Hypothalamus (tissue), 51 donors: Measurements from ENCODE around the gene CCDC154.

Source experiments
- DNase-seq, 51 donors: peaks; one replicate each; lab custom pipeline; 2025; lab: John Stamatoyannopoulos, UW

CCDC154 gene

DNA sequence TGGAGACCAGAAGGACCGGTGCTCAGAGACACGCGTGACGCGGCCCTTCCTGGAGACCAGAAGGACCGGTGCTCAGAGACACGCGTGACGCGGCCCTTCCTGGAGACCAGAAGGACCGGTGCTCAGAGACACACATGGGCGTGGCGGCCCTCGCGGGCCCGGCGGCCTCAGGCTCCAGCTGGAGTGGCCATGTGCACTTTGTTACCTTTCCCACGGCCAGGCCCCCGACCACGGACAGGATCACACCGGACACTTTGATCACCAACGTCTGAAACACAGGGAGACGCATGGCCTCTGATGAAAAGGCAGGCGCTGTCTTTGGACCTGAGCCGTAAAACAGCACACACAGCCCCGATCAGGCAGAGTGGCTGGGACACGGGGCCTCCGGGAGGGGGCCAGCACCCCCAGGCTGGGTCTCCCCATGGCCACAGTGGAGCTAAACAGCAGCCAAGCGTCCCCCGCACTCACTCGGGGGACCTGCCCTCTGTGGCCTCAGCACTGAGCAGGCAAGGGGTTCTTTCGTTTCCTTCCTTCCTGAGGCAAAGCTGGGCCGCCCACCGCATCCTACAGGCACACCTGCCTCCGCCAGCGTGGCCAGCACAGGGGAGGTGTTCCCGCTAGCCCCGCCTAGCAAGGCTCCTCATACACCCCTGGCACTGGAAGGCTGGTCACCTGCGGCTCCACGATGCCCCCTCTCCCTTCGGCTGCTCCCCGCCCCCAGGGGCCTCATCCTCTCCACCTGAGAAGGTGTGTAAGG, 13.3 kb upstream of the CCDC154 start:
- DNase-seq, result no peak

DNA sequence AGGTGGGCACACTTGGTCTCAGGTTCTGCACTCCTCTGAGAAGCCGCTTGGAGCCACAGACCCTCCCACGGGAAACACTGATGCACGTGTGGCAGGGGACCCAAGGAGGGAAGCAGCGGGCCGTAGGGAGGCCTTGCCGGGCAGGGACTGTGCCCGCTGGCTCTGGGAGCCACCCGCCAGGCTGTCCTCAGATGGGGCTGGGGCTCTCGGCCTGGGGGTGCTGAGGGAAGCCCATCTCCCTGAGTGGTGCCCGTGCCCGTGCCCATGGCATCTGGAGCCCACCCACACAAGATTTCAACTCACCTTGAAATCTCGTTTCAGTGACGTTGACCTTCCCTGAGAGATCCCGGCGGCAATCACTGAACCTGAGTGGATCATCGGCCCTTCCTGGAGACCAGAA, 12.6 kb upstream of the CCDC154 start:
- no peak for DNase-seq

GRCh38 chr16:1455190-1456171, 11.1 kb upstream of the CCDC154 start:
- no peak for DNase-seq

DNA sequence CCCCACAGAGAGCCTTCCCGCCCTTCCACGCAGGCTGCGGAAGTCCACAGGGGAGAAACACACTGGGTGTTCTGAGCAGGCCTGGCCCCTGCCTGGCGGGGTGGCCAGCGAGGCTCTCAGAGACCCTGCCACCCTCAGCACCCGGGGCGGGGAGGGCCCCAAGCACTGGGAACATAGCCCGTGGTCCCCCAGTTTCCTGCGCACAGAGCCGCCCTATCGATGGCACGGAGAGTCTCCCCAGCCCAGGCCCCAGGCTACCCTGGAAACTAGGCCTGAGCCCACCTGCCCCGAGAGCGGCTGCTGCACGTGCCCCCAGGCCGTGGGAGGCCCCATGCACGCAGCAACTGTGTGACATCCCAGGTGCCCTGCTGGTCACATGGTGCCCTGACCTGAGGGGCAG, 10.2 kb upstream of the CCDC154 start:
- no peak for DNase-seq

DNA sequence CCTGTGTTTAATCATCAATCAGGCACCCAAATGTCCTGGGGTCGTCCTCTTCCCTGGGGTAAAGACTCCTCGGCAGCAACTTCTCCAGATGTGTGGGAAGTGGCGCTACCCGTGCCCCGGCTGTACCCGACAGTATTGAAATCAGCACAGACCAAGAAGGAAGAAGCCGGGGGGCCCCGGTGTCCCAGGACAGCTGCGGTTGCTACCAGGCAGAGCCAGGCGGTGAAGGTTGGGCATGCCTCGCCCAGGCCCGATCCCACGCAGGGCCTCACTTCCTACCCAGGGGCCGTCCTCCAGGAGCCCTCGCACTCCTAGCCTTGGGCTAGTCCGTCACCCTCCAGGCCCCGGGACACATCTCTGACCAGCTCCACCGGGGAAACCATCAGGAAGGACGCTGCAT, 9.0 kb upstream of the CCDC154 start:
- DNase-seq, result no peak

DNA sequence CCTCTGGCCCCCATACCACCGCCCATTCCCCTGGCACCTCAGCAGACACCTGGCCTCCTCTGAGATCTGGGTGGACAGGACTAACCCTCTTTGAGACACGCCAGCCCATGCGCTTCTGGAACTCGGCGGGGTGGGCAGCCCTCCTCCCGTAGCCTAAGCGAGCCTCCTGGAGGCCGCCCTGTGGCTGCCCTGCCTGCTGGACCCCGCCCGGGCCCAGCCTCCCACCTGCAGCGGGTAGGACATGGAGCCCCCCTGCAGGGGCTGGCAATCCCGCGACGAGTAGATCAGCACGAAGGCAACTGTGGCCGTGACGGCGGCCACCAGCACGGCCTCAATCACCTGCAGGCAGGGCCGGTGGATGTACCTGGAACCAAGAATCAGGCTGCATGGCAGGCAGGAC, 8.2 kb upstream of the CCDC154 start:
- no peak for DNase-seq

DNA sequence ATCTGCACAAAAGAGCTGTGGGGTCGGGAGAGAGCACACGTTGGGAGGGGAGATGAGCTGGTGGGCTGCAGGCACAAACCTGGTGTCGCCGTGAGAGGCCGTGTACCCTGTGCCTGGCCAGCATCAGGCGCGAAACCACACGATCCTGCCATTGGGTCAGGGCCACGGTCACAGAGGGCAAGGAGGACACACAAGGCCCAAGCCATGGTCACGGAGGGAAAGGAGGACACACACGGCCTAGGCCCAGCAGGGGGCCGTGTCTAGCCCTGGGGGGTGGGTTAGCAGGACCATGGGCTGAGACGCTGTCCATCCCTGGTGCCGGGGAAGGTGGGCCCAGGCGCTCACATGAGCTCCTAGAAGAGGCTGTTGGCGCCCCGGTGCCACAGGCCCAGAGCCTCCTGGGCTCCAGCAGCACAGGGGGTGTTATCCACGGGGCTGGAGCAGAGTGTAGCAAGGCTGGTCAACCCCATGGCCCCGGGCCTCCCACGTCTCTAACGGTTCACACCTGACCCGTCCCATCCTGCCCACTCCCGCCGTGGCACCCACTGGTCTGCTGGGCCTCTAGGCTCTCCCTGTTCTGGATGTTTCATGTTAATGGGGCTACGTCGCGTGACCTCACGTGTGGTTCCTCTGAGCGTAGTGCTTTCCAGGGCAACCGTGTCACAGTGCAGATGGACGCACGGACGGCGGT, 7.5 kb upstream of the CCDC154 start:
- no peak for DNase-seq

DNA sequence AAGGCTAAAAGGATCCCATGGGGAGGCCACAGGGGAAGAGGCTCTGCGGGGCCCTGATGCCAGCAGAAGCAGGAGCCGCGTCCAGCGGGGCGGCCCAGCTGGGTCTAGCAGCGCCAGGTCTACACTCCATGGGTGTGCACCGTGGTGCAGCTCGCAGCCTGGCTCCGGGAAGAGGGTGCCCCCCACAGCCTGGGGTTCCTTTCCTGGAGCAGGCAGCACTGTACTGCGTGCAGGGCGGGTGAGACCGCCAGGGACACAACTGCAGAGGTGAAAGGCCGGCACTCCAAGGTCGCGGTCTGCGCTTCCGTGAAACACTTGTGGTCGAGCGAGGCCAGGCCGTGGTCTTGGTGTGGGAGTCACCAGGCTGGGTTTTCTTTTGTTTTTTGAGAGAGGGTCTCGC, 6.5 kb upstream of the CCDC154 start:
- no peak for DNase-seq

GRCh38 chr16:1450218-1450617, 5.9 kb upstream of the CCDC154 start:
- peak in 1 of 51 donors; percentile 14 for DNase-seq

DNA sequence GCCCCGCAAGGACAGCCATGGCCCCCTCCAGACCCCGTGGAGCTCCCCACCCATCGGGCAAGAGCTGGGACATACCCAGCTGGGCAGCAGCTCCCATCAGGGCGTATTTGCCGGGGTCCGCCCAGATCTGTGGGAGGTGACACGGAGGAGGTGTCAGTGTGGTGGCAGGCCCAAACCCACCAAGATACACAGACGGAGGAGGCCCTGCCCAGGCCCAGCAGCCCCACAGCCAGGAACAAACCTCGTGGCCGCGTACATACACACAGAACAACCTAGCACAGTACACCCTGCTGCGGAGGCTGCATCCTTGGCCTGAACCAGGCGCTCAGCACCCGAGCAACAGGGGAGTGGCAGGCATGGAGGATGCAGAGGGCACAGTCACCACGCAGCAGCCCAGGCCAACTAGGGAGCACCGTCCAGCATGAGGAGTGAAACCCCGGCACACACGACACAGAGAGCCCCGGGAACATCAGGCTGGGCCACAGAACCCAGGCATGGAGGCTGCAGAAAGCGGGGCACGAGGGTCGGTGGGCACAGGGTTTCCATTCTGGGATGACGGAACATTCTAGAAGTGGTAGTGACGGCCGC, 4.9 kb upstream of the CCDC154 start:
- no peak for DNase-seq

- no peak for DNase-seq
These were observed 4.3 kb upstream of the CCDC154 start for GRCh38 chr16:1448536-1449116.

DNA sequence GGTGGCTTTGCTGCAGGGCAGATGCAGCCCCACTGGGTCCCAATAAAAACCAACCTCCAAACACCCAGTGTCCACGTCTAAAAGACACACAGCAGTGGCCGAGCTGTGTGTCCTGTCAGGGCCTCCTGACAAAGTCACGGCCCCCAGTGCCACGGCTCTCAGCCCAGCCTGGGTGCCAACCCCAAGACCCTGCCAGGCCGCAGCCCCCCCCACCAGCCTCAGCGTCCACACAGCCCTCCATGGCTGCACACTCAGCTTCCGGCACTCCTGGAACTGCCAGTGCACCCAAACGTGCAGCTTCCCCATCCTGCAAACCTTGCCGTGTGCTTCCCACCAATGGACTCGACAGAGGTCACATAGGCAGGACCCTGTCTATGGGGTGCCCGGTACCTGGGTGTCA, 3.6 kb upstream of the CCDC154 start:
- no peak for DNase-seq

DNA sequence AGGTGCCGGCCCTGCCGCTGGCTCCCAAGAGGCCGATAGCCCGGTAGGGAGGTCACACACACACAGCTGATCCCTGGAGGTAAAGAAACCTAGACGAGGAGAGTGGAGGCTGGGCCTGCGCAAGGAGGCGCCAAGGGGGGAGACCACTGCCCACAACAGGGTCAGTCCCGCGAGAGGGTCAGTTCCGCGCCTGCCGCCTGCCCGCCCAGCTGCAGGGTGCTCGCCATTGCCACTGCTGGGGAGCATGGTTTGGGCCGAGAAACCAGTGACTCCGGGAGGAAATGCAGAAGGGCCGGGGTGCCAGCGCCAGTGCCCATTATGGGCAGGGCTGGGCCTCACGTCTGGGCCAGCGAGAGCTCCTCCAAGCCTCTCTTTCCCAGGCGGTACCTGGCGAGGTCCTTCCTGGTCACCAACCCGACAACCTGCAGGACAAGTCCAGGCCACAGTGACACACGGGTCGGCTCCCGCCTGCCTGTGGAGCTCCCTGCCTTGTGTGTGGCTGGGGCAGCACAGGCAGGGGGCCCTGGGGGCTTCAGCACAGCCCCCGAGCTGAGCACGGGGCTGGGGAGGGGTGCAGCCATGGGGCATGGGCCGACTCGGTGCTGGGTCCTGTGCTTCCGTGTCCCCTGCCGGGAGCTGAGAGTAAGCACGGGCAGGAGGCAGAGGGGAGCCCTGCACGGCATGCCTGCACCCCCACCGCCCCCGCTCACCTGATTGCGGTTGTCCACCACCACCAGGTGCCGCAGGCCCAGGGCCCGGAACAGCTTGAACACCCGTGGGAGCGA, 2.1 kb upstream of the CCDC154 start:
- DNase-seq, result no peak

DNA sequence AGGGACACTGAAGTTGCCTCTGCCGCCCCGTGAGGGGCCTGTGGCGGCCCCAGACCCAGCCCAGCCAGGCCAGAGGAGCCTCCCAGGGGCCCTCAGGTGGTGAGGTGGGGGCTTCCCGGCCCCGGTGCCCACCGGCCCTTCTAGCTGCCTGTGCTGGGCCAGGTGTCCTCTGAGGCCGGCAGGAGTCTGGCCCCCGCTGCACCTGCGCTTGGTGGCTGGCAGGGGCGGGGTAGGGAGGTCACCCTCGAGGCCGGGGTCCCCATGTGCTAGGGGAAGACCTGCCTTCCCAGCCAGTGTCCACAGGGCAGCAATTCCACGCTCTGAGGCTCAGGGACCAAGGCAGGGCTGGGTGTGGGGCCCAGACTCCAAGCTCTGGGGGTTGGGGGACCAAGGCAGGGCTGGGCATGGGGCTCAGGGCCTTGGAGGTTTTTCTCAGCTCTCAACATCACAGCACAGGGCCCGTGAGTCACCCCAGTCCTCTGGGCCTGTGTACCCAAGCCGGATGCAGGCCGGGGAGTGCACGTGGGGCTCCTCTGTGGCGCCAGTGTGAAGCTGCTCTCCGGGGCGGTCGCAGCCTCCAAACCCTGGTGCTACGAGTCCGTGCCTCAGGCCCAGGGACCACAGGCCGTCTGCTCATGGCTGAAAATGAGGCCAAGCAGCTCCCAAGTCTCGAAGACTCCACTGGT, 1.3 kb upstream of the CCDC154 start:
- DNase-seq, result no peak

DNA sequence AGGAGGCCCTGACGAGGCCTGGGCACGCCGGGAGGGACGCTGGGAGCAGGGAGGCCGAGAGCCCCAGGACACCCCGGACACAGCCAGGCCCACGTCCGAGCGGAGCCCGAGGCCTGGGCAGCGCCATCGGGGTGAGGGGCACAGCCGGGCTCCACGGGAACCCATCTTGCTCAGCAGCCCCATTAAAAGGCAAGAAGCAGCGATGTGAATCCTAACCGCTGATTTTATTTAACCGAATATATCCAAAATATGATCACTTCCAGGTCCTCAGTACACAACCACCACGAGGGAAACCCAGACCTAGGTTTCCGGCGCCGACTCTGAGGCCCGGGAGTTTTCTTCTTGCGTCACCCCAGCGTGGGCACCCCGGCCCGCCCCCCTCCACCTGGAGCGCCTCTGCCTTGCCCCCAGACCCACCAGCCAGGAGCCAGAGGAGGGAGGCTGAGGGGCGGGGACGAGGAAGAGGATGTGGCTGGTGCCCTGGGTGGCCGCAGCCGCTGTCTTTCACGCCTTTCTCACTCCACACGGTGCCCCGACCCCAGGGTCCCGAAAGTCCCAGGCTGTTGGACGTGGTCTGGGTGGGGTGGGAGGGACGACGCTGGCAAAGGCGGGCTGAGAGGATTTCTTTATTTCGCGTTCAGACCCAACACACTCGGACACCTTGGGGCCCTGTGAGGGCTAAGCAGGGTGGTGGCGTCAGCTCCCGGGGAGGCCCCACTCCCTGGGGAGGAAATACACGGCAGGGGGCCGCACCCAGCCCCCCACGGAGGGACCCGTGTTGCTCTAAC, 568 bp upstream of the CCDC154 start:
- no peak for DNase-seq

DNA sequence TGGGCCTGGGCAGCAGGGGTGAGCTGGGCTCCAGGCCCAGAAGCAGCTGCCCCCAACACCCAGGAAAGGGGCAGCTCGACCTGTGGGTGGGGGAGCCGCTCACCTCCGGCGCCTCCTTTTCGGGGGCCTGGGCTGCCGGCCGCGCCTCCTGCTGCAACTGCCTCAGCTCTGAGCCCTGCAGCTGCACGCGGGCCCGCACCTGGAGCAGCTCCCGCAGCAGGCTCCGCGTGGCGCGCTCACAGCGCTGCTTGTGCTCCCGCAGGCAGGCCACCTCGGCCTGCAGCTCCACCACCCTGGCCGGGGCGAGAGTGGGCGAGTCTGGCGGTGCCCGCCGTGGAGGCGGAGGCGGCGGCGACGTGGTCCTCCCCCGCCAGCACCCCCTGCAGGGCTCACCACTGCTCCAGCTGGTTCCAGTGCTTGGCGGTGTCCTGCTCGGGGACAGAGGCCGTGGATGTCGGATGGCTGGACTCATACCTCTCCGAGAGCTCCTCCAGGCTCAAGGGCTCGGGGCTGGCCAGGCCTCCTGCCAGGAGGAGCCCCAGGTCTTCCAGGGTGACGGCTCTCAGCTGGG, 868 bp downstream of the CCDC154 start:
- no peak for DNase-seq

GRCh38 chr16:1442697-1443096, 1.7 kb downstream of the CCDC154 start:
- no peak for DNase-seq

- DNase-seq, result no peak
These were observed 2.9 kb downstream of the CCDC154 start for GRCh38 chr16:1441391-1441829.
